HK-2 (cell line): ENCODE data around the gene JARID2.
"Not testable (repeated sequence)": the region's sequence is repeated elsewhere in the genome, so short reads cannot be mapped to it uniquely, and the experiment has no call there.

Experiments
- DNase-seq: peaks from one replicate; pipeline ENCODE4 v3.0.0-alpha.2; 2018; ENCODE audit not compliant: unreplicated experiment

The JARID2 gene

GRCh38 chr6:15539722-15540270 lies 293.9 kb downstream of the JARID2 start:
- no peak for DNase-seq

GRCh38 chr6:15543332-15543917 lies 297.6 kb downstream of the JARID2 start:
- DNase-seq, result not testable (repeated sequence)

GRCh38 chr6:15544321-15544900 lies 298.5 kb downstream of the JARID2 start:
- no peak for DNase-seq

- no peak for DNase-seq
Measured at GRCh38 chr6:15546591-15546990, 300.7 kb downstream of the JARID2 start.

GRCh38 chr6:15547400-15547799 lies 301.5 kb downstream of the JARID2 start:
- no peak for DNase-seq

GRCh38 chr6:15549371-15549770 lies 303.5 kb downstream of the JARID2 start:
- DNase-seq, result no peak

- no peak for DNase-seq
Measured at GRCh38 chr6:15550546-15551123, 304.8 kb downstream of the JARID2 start.

GRCh38 chr6:15551262-15551661 lies 305.4 kb downstream of the JARID2 start:
- DNase-seq, result no peak

GRCh38 chr6:15551798-15552197 lies 305.9 kb downstream of the JARID2 start:
- no peak for DNase-seq

GRCh38 chr6:15553031-15553430 lies 307.2 kb downstream of the JARID2 start:
- DNase-seq, result no peak

GRCh38 chr6:15553736-15554294 lies 307.9 kb downstream of the JARID2 start:
- no peak for DNase-seq

- no peak for DNase-seq
Measured at GRCh38 chr6:15554728-15555100, 308.8 kb downstream of the JARID2 start.

GRCh38 chr6:15555101-15556038 lies 309.5 kb downstream of the JARID2 start:
- DNase-seq, result no peak

GRCh38 chr6:15556711-15557110 lies 310.8 kb downstream of the JARID2 start:
- DNase-seq, result no peak

GRCh38 chr6:15557174-15557573 lies 311.3 kb downstream of the JARID2 start:
- DNase-seq, result no peak

GRCh38 chr6:15560713-15561112 lies 314.8 kb downstream of the JARID2 start:
- DNase-seq, result no peak

GRCh38 chr6:15561447-15562199 lies 315.8 kb downstream of the JARID2 start:
- DNase-seq, result no peak

- no peak for DNase-seq
Measured at GRCh38 chr6:15562977-15563376, 317.1 kb downstream of the JARID2 start.

GRCh38 chr6:15569035-15569995 lies 323.4 kb downstream of the JARID2 start:
- DNase-seq, result no peak

- DNase-seq, result no peak
Measured at GRCh38 chr6:15570171-15570570, 324.3 kb downstream of the JARID2 start.
